Spleen (tissue), 11 donors: Measurements from ENCODE around the gene MXD3. TPM values are rescaled to one million over a fixed set of nuclear protein-coding genes. Genes with fewer than 3 reads are reported as not detected.

Experiments used
- DNase-seq: peaks from one replicate; pipeline ENCODE4 v3.0.0-alpha.2; 2020
- H3K27ac ChIP-seq, 8 donors: fragments of 200-600 bp; sonication (generic) in 7 of 8; 1 replicate in 4 of 8; 2 replicates in 4 of 8; pipeline versions ENCODE4 v1.5.0 to v1.8.0; 2016 to 2021; ENCODE audit warnings: inconsistent platforms in 4 of 8, mild to moderate bottlenecking in 4 of 8, moderate library complexity in 1 of 8
- H3K27me3 ChIP-seq, 7 donors: fragments of 200-600 bp; sonication (generic) in 6 of 7; replicated peaks in 1 of 7; 1 replicate in 4 of 7; 2 replicates in 3 of 7; pipeline versions ENCODE4 v1.5.0 to v1.8.0; 2016 to 2021; ENCODE audit warnings: inconsistent platforms in 3 of 7, mild to moderate bottlenecking in 1 of 7
- H3K36me3 ChIP-seq, 6 donors: fragments of 200-600 bp; sonication (generic) in 5 of 6; 1 replicate in 4 of 6; 2 replicates in 2 of 6; pipeline versions ENCODE4 v1.5.0 to v1.8.0; 2016 to 2021; ENCODE audit warnings: inconsistent platforms in 2 of 6
- H3K4me1 ChIP-seq, 6 donors: fragments of 200-600 bp; sonication (generic) in 5 of 6; 1 replicate in 3 of 6; 2 replicates in 3 of 6; pipeline versions ENCODE4 v1.5.0 to v1.8.0; 2016 to 2021; ENCODE audit warnings: inconsistent platforms in 3 of 6
- H3K4me3 ChIP-seq, 8 donors: fragments of 200-600 bp; sonication (generic) in 7 of 8; 1 replicate in 4 of 8; 2 replicates in 4 of 8; pipeline versions ENCODE4 v1.5.0 to v1.8.0; 2016 to 2021; ENCODE audit warnings: inconsistent platforms in 4 of 8, mild to moderate bottlenecking in 4 of 8, moderate library complexity in 2 of 8
- H3K9me3 ChIP-seq, 8 donors: fragments of 200-600 bp; sonication (generic) in 7 of 8; 1 replicate in 4 of 8; 2 replicates in 4 of 8; pipeline versions ENCODE4 v1.5.0 to v1.8.0; 2016 to 2021; ENCODE audit warnings: inconsistent platforms in 4 of 8
- POLR2A ChIP-seq, 3 donors: fragments of 450-650 bp; IDR thresholded peaks; one replicate each; pipeline ENCODE4 v1.5.1; 2017; ENCODE audit warnings: antibody characterized with exemption in 3 of 3, mild to moderate bottlenecking in 1 of 3
- POLR2AphosphoS5 ChIP-seq, 3 donors: sonication (generic); formaldehyde crosslinking; IDR thresholded peaks; one replicate each; pipeline ENCODE4 v1.5.1; 2017; ENCODE audit warnings: antibody characterized with exemption in 3 of 3
- WGBS, 5 donors: extraction: QIAGEN DNeasy Blood & Tissue Kit in 3 of 5; methylation state at CpG; one replicate each; pipeline versions ENCODE4 v1.1.5 to v1.1.7; 2013 to 2018; 5-methylcytosine and 5-hydroxymethylcytosine counted together
- intact Hi-C: fragments of 100-400 bp; cut with DNase I; formaldehyde crosslinking; loops from one replicate; pipeline ENCODE4 v1.15.0; 2023; ENCODE audit warnings: low total_unique reads
- polyA plus RNA-seq, 3 donors: library from polyadenylated mRNA; stranded (reverse); fragments of 200-250 nt; gene quantifications; one replicate each; pipeline ENCODE4 v1.2.1, GENCODE V29; 2013
- total RNA-seq, 7 donors: library from RNA; depleted of rRNA in 3 of 7; stranded (reverse); fragments of >200 nt in 3 of 7; fragmentation: NEBNext Ultra II Directional in 4 of 7; extraction: Animal tissue kit (Norgen Biotek cat#: 25700) in 4 of 7; gene quantifications; one replicate each; pipeline versions ENCODE4 v1.1.0 to v1.2.1, GENCODE V29; 2016 to 2021
- TF ChIP-seq, protein P1 (sequence below), 11 experiments: fragments of 200-600 bp in 7 of 11; fragments of 450-650 bp in 4 of 11; sonication (generic) in 4 of 11; IDR thresholded peaks in 8 of 11; conservative IDR thresholded peaks in 3 of 11; 1 replicate in 7 of 11; 2 replicates in 4 of 11; pipeline versions ENCODE4 v1.4.0 to v1.8.0; 2016 to 2021; ENCODE audit warnings: antibody characterized with exemption in 11 of 11, inconsistent platforms in 4 of 11, mild to moderate bottlenecking in 1 of 11
- donor health status: healthy with polysubstance abuse.
- donor health status: DM: no; HTN: no; CAD: no; lungs with moderate emphysema.
- donor health status: DM: no; HTN: no; CAD: no.
- donor health status: Bipolar disorder and iron deficiency.
- donor health status: healthy.
- donor health status: DM: no; HTN: no; CAD: no.
- donor health status: DM: yes; HTN: yes; CAD: no.

The MXD3 gene
- total and polyA plus RNA-seq, 10 donors = 19.3 to 80.7 (median 26.4) TPM

DNA sequence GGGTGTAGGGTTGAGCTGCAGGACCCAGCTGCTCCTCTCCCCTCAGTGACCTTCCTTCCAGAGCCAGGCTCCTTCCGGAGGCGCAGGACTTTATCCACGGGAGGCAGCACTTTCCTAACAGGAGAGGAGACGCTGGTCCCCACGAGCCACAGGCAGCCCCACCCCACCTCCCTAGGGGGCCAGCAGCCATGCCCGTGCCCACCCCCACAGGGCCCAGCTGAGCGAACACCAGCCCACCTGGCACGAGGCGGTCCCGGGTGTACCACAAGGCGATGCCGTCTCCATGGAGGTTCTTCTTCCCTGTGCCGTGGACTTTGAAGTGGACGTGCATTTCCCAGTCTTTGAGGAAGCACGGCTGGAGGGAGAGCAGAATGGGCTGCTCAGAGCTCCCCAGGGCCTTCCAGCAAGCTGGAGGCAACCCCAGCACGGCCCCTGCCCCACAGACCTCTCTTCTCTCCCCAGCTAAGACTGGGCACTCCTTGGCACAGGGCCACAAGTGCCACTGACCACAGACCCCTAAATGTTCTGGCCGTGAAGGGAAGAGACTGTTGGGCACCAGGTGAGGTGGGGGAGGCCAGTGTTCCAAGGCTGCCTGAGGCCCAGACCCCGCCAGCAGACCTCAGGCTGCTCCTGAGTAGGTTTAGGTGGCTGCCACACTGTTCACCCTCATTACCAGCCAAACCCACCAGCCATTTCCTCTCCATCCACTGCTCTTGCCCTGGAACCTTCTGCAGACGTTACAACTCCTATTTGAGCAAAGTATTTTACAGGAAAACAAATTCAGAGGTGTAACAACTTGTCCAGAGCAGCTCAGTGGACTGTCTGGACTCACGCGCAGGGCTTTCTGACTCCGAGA, 26.8 kb upstream of the MXD3 start:
- WGBS, 5 donors = 81 to 86% (median 84%) methylated on average over 9 to 22 of the region's 22 CpGs
- peak; percentile 73 for DNase-seq
- Histone ChIP-seq H3K27ac (peak overlapping the region in 7 of 8 donors; percentile 24 to 85 (median 78)), H3K9me3 (no peaks in the 10 kb centered on the region), H3K36me3 (peaks cover 8 to 100% (median 67%) of the 10 kb centered on the region in 6 donors), H3K4me3 (peak overlapping the region in 1 of 8 donors; percentile 40), H3K4me1 (peaks cover 0 to 74% (median 15%) of the 10 kb centered on the region in 6 donors), H3K27me3 (no peaks in the 10 kb centered on the region)
- intact Hi-C loops = no loop called here
- peak in 1 of 3 donors; percentile 32 for TF ChIP-seq POLR2AphosphoS5 (IDR thresholded peaks at IDR 0.05)
- TF ChIP-seq, protein P1, sequence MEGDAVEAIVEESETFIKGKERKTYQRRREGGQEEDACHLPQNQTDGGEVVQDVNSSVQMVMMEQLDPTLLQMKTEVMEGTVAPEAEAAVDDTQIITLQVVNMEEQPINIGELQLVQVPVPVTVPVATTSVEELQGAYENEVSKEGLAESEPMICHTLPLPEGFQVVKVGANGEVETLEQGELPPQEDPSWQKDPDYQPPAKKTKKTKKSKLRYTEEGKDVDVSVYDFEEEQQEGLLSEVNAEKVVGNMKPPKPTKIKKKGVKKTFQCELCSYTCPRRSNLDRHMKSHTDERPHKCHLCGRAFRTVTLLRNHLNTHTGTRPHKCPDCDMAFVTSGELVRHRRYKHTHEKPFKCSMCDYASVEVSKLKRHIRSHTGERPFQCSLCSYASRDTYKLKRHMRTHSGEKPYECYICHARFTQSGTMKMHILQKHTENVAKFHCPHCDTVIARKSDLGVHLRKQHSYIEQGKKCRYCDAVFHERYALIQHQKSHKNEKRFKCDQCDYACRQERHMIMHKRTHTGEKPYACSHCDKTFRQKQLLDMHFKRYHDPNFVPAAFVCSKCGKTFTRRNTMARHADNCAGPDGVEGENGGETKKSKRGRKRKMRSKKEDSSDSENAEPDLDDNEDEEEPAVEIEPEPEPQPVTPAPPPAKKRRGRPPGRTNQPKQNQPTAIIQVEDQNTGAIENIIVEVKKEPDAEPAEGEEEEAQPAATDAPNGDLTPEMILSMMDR (IDR thresholded peaks at IDR 0.05 in 8 of 11, conservative IDR thresholded peaks at IDR 0.05 in 3 of 11) = no peak

DNA sequence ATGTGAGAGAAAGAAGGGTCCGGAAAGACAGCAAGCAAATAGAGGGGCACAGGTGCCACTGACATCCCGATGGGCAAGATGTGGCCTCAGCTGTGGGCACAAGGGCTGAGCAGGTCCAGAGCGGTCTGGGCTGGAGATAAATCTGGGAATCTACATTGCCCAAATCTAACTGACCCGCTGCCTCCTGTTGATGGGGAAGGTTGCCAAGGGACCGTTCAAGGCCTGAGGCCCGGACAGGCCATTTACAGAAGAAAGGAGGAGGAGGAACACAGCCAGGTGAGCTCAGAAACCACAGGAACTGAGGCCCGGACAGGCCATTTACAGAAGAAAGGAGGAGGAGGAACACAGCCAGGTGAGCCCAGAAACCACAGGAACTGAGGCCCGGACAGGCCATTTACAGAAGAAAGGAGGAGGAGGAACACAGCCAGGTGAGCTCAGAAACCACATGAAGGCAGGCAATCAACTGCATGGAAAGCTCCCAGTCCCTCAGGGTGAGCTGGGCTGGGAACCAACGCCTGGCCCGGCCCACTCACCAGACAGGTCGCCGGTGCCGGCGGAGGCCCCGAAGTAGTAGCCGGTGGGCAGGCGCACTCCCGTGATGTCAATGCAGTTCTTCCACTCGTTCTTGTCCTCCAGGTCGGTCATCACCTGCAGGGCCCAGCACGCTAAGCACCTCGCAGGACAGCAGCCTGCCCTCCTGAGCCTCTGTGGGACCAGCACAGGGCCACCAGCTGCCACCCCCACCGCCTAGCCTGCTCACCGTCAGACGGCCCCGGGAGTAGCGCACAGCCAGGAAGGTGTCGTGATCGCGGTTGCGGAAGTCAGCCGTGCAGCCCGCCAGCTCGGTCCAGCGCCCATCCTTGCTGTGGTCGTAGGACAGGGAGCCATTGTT, 25.2 kb upstream of the MXD3 start:
- intact Hi-C loops = no loop called here
- Histone ChIP-seq H3K27me3 (no peaks in the 10 kb centered on the region), H3K4me3 (no peak overlapping the region), H3K9me3 (no peaks in the 10 kb centered on the region), H3K27ac (no peak overlapping the region), H3K4me1 (peaks cover 0 to 74% (median 21%) of the 10 kb centered on the region in 6 donors), H3K36me3 (peaks cover 8 to 100% (median 77%) of the 10 kb centered on the region in 6 donors)
- 91 to 95% (median 93%) methylated on average over 19 to 36 of the region's 36 CpGs for WGBS, 5 donors
- peak; percentile 71 for DNase-seq
- TF ChIP-seq, protein P1 (IDR thresholded peaks at IDR 0.05 in 8 of 11, conservative IDR thresholded peaks at IDR 0.05 in 3 of 11) = no peak
- no peak for TF ChIP-seq POLR2A (IDR thresholded peaks at IDR 0.05)
- TF ChIP-seq POLR2AphosphoS5 (IDR thresholded peaks at IDR 0.05) = peak in 2 of 3 donors; percentile 13 to 50

DNA sequence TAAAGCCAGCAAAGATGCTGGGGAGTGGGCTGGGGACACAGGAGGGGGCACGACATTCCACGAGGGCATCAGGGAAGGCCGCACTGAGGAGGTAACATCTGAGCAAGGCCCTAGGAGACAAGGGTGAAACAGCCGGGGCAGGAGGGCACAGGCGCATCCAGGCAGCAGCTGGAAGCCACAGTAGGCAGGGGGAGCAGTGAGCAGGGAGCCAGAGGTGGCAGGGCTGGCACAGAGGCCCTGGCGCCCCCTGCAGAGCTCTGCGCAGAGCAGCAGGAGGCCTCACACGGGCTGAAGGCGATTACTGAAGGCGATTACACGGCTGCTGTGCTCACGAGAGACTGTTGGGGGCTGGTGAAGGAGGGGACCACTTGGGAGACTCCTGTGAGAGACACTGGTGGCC, 24.4 kb upstream of the MXD3 start:
- Histone ChIP-seq H3K4me3 (no peak overlapping the region), H3K4me1 (peaks cover 0 to 77% (median 29%) of the 10 kb centered on the region in 6 donors), H3K36me3 (peaks cover 8 to 100% (median 81%) of the 10 kb centered on the region in 6 donors), H3K9me3 (no peaks in the 10 kb centered on the region), H3K27ac (no peak overlapping the region), H3K27me3 (no peaks in the 10 kb centered on the region)
- intact Hi-C loops = no loop called here
- peak; percentile 78 for DNase-seq
- TF ChIP-seq POLR2A (IDR thresholded peaks at IDR 0.05) (no peak), POLR2AphosphoS5 (IDR thresholded peaks at IDR 0.05) (peak in 1 of 3 donors; percentile 62)
- TF ChIP-seq, protein P1 (IDR thresholded peaks at IDR 0.05 in 8 of 11, conservative IDR thresholded peaks at IDR 0.05 in 3 of 11) = peak in 4 of 11 experiments; percentile 20 to 47 (median 28)
- 61 to 71% (median 63%) methylated on average over 12 of the region's 12 CpGs for WGBS, 5 donors
